Heart left ventricle (tissue), 16 donors: ENCODE measurements around the gene SLC43A2. TPM values are rescaled to one million over a fixed set of nuclear protein-coding genes. Genes with fewer than 3 reads are reported as not detected.
"Not testable (repeated sequence)": the region's sequence is repeated elsewhere in the genome, so short reads cannot be mapped to it uniquely, and the experiment has no call there.

Experiments
- ATAC-seq, 4 donors: fragments of 200-7000 bp; cut with Tn5 transposase; one replicate each; pipeline ENCODE4 v1.9.1; 2020 to 2022; ENCODE audit warnings: moderate library complexity in 4 of 4, mild to moderate bottlenecking in 3 of 4, moderate number of reproducible peaks in 1 of 4
- DNase-seq, 5 donors: peaks; one replicate each; pipeline ENCODE4 v3.0.0-alpha.2; 2020
- H3K27ac ChIP-seq, 12 donors: fragments of 200-600 bp; sonication (generic) in 4 of 12; one replicate each; pipeline versions ENCODE4 v1.5.0 to v1.8.0; 2016 to 2022; ENCODE audit warnings: mild to moderate bottlenecking in 2 of 12
- H3K27me3 ChIP-seq, 9 donors: fragments of 200-600 bp; sonication (generic) in 2 of 9; one replicate each; pipeline versions ENCODE4 v1.5.1 to v1.8.0; 2016 to 2022; ENCODE audit warnings: mild to moderate bottlenecking in 3 of 9
- H3K36me3 ChIP-seq, 9 donors: fragments of 200-600 bp; sonication (generic) in 2 of 9; one replicate each; pipeline versions ENCODE4 v1.5.0 to v1.8.0; 2018 to 2022; ENCODE audit warnings: mild to moderate bottlenecking in 2 of 9
- H3K4me1 ChIP-seq, 12 donors: fragments of 200-600 bp; sonication (generic) in 4 of 12; one replicate each; pipeline versions ENCODE4 v1.5.0 to v1.8.0; 2016 to 2022; ENCODE audit warnings: mild to moderate bottlenecking in 3 of 12
- H3K4me3 ChIP-seq, 12 donors: fragments of 200-600 bp; sonication (generic) in 4 of 12; one replicate each; pipeline versions ENCODE4 v1.5.0 to v1.8.0; 2017 to 2022; ENCODE audit warnings: mild to moderate bottlenecking in 9 of 12, moderate library complexity in 4 of 12
- H3K9me3 ChIP-seq, 12 donors: fragments of 200-600 bp; sonication (generic) in 4 of 12; one replicate each; pipeline versions ENCODE4 v1.5.0 to v1.8.0; 2016 to 2022; ENCODE audit warnings: mild to moderate bottlenecking in 1 of 12
- POLR2A ChIP-seq, 2 donors: fragments of 450-650 bp; IDR thresholded peaks; one replicate each; pipeline ENCODE4 v1.6.1; 2017; ENCODE audit warnings: antibody characterized with exemption in 2 of 2, mild to moderate bottlenecking in 2 of 2, moderate library complexity in 2 of 2
- WGBS, 4 donors: extraction: QIAGEN DNeasy Blood & Tissue Kit in 2 of 4; methylation state at CpG; one replicate each; pipeline versions ENCODE4 v1.1.5 to v1.1.7; 2013 to 2018; 5-methylcytosine and 5-hydroxymethylcytosine counted together
- intact Hi-C, 10 donors: fragments of 100-400 bp; cut with DNase I; formaldehyde crosslinking; loops; one replicate each; pipeline versions ENCODE4 v1.11.1 to v1.14.2; 2022
- long read RNA-seq, 3 donors: library from polyadenylated mRNA; unstranded; transcript quantifications; one replicate each; pipeline ENCODE4 v2.0.0, GENCODE V29; 2020 to 2021
- polyA plus RNA-seq, 2 donors: library from polyadenylated mRNA; stranded (reverse); fragments of 200-250 nt; gene quantifications; one replicate each; pipeline ENCODE4 v1.2.3, GENCODE V29; 2013
- total RNA-seq, 9 donors: library from RNA; depleted of rRNA in 2 of 9; stranded (reverse); fragments of >200 nt in 2 of 9; fragmentation: NEBNext Ultra II Directional in 3 of 9; extraction: Animal tissue kit (Norgen Biotek cat#: 25700) in 3 of 9; gene quantifications; one replicate each; pipeline versions ENCODE4 v1.1.0 to v1.2.4, GENCODE V29; 2016 to 2023
- TF ChIP-seq, protein P1 (sequence below), 12 donors: fragments of 200-600 bp; sonication (generic) in 4 of 12; IDR thresholded peaks; one replicate each; pipeline versions ENCODE4 v1.5.0 to v1.8.0; 2018 to 2022; ENCODE audit warnings: antibody characterized with exemption in 12 of 12, mild to moderate bottlenecking in 5 of 12
- donor health status: ischemic (EF 13 %, LVEDD 7.1; RV severe dilation, severe dysfunction).
- donor health status: healthy with polysubstance abuse.
- donor health status: DM: no; HTN: yes; CAD: no.
- donor health status: DM: no; HTN: no; CAD: no.
- donor health status: ischemic (EF 25% LVEDD 6.9; RV normal size, moderate dysfunction).
- donor health status: ischemic (EF 25% LVEDD 5.7; RV mildly dilated, moderate dysfunction).
- donor health status: healthy.
- donor health status: DM: yes; HTN: yes; CAD: no.
- donor health status: ischemic (EF 35%, LVEDD 5.7; RV mildly dilated, moderate dysfunction).
- donor health status: nonischemic (EF 11% LVEDD 7.7; RV severe dilation, severe dysfunction).
- donor health status: DM: yes; HTN: yes; CAD: no.
- donor health status: PGD.
- donor health status: ischemic (EF 29% LVEDD 5.4; RV normal size, mild dysfunction).
- donor health status: nonischemic (EF 23%, LVEDD 6.1; RV moderate dilation, normal function).

SLC43A2 gene
- total RNA-seq (10 to 100 TPM in 3 of 9 donors, 1 to 10 TPM in 6; 4.1 to 29.1 (median 7.1) TPM), polyA plus RNA-seq (1 to 10 TPM; 1.4 to 6.8 TPM)
- long read RNA-seq, donor 1, partial matches to known transcripts, result 2 of 5 reads
- long read RNA-seq, donor 1, other reads (novel, unspliced or antisense), result 3 of 5 reads
- long read RNA-seq, donor 2, full-length matches to known transcripts, result 6 of 8 reads
- long read RNA-seq, donor 2, partial matches to known transcripts, result 0 of 8 reads
- long read RNA-seq, donor 2, other reads (novel, unspliced or antisense), result 2 of 8 reads
- long read RNA-seq, donor 3, full-length matches to known transcripts, result 1 of 4 reads
- long read RNA-seq, donor 3, partial matches to known transcripts, result 1 of 4 reads
- long read RNA-seq, donor 3, other reads (novel, unspliced or antisense), result 2 of 4 reads

DNA sequence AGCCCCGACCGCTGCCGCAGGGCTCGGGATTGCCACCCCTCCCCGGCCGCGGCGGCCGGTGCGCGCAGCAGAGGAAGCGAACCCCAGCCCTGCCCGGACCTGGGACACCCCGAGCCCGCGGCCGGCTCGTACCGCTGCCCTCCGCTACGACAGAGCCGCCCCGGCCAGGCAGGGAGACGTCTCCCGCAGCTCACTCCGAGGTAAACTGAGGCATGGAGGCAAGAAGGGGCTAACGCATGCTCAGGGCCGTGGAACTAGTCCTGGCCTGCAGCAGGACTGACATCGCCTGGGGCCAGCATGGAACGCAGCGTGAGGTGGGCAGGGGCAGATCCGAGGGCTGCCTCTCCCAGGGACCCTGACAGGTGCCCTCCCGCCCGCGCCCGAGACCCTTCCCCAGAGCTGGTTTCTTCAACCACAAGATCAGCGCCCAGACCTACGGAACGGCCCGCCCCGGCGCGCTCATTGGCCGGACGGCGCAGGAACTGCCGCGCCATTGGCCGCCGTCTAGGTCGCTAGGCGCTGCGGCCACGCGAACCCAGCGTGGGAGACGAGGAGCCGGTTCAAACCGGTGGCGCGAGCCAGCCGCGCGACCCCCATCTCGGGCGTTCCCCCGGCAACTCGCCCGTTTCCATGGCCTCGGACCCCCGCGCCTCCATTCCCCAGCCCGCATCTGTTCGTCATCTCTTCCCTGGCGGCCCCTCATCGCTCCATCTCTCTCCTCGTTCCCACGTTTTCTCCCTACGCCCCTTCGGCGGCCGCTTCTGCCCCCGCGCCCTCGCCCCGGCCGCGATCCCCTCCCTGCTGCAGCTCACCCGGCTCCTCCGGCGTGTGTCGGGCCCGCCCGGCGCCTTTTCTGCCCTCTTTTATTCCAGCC is at the start of gene SLC43A2:
SLC43A2 (minus strand) TSS at position 853 of the 874 bp plus-strand sequence. CDS start 960 bp downstream, outside the sequence.
- WGBS, 4 donors, result 0 to 1% (median 1%) methylated on average over 74 to 95 of the region's 95 CpGs
- no peak for TF ChIP-seq POLR2A (IDR thresholded peaks at IDR 0.05)
- TF ChIP-seq, protein P1, sequence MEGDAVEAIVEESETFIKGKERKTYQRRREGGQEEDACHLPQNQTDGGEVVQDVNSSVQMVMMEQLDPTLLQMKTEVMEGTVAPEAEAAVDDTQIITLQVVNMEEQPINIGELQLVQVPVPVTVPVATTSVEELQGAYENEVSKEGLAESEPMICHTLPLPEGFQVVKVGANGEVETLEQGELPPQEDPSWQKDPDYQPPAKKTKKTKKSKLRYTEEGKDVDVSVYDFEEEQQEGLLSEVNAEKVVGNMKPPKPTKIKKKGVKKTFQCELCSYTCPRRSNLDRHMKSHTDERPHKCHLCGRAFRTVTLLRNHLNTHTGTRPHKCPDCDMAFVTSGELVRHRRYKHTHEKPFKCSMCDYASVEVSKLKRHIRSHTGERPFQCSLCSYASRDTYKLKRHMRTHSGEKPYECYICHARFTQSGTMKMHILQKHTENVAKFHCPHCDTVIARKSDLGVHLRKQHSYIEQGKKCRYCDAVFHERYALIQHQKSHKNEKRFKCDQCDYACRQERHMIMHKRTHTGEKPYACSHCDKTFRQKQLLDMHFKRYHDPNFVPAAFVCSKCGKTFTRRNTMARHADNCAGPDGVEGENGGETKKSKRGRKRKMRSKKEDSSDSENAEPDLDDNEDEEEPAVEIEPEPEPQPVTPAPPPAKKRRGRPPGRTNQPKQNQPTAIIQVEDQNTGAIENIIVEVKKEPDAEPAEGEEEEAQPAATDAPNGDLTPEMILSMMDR (IDR thresholded peaks at IDR 0.05), result no peak
- H3K27me3 ChIP-seq, result no peaks in the 10 kb centered on the region
- DNase-seq, result peak; percentile 83 to 91 (median 87)
- H3K36me3 ChIP-seq, result peaks cover 0 to 11% (median 0%) of the 10 kb centered on the region in 9 donors
- peak within 1 kb of the TSS; percentile 32 to 96 (median 80) for H3K4me3 ChIP-seq
- ATAC-seq, result peak; percentile 74 to 89 (median 88)
- peaks cover 0 to 56% (median 14%) of the 10 kb centered on the region in 12 donors for H3K4me1 ChIP-seq
- peak within 1 kb of the TSS; percentile 80 to 97 (median 92) for H3K27ac ChIP-seq
- no peaks in the 10 kb centered on the region for H3K9me3 ChIP-seq
- intact Hi-C loops, result loop anchor here in 7 of 10 donors (1.0 to 10.0 kb wide), 9 partner anchors 15 to 361 kb away; partner anchors contain the start of genes BHLHA9 (in 1 of the 7), SCARF1 (in 1 of the 7) and TRARG1 (in 1 of the 7)

DNA sequence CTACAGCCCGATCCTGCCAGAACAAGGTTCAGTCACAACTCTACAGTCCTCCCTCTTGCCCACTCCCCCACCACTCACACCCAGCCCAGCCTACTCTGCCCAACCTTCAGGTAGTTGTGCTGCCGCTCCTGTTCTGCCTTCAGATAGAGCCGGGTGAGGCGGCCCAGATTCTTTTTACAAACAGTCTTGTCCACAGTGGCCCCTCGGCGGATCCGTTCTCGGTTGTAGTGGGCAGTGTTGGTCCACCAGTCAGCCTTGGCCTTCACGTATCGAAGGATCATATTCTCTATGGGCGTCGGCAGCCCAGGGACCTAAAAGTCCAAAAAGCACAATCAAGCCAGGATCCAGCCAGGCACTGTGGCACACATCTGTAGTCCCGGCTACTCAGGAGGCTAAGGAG is 47.8 kb upstream of the SLC43A2 start:
- 92 to 97% (median 95%) methylated on average over 13 of the region's 13 CpGs for WGBS, 4 donors
- TF ChIP-seq, protein P1 (IDR thresholded peaks at IDR 0.05), result no peak
- no peak for TF ChIP-seq POLR2A (IDR thresholded peaks at IDR 0.05)
- no peak for ATAC-seq
- no peak overlapping the region for H3K4me3 ChIP-seq
- intact Hi-C loops, result loop anchor here in 4 of 10 donors (5.0 to 10.0 kb wide), 4 partner anchors 36 to 358 kb away; partner anchors contain the start of genes DPH1 (in 1 of the 4) and TLCD2 (in 1 of the 4)
- DNase-seq, result no peak
- H3K4me1 ChIP-seq, result no peaks in the 10 kb centered on the region
- no peak overlapping the region for H3K27ac ChIP-seq
- H3K27me3 ChIP-seq, result no peaks in the 10 kb centered on the region
- H3K36me3 ChIP-seq, result peaks cover 12 to 100% (median 100%) of the 10 kb centered on the region in 9 donors
- no peaks in the 10 kb centered on the region for H3K9me3 ChIP-seq

DNA sequence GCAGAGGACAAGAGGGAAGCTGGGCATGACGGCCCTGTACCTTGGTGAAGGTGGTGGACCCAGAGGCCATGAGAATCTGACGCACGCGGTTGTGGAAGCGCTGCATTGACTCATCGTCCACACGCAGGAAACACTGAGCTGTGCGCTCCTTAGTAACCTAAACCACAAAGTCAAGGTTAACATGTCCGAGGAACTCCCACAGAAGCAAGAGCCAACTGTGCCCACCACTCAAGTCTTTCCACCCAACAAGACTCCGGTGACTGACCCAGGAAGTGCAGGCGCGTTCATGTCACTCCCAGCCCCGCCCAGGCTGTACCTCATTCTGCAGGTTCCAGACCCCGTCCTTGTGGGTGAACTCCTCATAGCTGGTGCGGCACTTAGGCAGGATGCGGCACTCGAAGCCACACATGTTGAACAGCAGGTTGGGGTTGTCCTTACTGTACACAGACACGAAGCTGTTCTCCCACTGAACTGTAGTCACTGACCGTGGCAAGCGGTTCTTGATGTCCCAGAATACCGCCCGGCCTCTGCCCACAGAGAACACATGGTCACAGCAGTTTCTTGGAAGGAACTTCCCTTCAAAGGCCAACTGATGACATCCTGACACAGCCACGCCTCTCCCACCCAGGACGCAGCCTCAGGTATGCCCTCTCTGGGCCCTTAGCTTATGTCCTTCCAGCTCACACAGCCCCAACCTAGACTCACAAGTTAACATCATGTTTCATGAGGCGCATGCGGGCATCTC is 44.6 kb upstream of the SLC43A2 start:
- Histone ChIP-seq H3K36me3 (peaks cover 8 to 100% (median 96%) of the 10 kb centered on the region in 9 donors), H3K27ac (no peak overlapping the region), H3K27me3 (no peaks in the 10 kb centered on the region), H3K4me1 (peaks cover 3 to 19% (median 13%) of the 10 kb centered on the region in 12 donors), H3K4me3 (no peak overlapping the region), H3K9me3 (no peaks in the 10 kb centered on the region)
- 90 to 92% (median 91%) methylated on average over 26 of the region's 26 CpGs for WGBS, 4 donors
- TF ChIP-seq POLR2A (IDR thresholded peaks at IDR 0.05), result no peak
- TF ChIP-seq, protein P1 (IDR thresholded peaks at IDR 0.05), result no peak
- intact Hi-C loops, result loop anchor here in 5 of 10 donors (5.0 to 10.0 kb wide), 5 partner anchors 34 to 362 kb away; partner anchors contain the start of genes DPH1 (in 1 of the 5) and TLCD2 (in 1 of the 5)
- ATAC-seq (no peak), DNase-seq (no peak)

DNA sequence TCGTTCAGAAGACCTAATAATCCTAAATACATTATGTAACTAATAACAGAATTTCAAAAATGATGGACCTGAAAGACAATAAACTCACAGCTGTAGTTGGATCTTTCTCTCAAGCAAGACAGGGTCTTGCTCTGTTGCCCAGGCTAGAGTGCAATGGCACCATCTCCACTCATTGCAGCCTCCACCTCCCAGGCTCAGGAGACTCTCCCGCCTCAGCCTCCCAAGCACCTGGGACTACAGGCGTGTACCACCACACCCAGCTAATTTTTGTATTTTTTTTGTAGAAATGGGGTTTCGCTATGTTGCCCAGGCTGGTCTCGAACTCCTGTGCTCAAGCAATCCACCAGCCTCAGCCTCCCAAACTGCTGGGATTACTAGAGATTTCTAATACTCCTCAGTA is 35.3 kb upstream of the SLC43A2 start:
- H3K9me3 ChIP-seq, H3K27ac ChIP-seq, H3K27me3 ChIP-seq, ATAC-seq, H3K4me1 ChIP-seq, DNase-seq, H3K4me3 ChIP-seq: not testable (repeated sequence)
- H3K36me3 ChIP-seq, result peaks cover 10 to 100% (median 99%) of the 10 kb centered on the region in 9 donors
- intact Hi-C loops, result loop anchor here in 2 of 10 donors (10.0 kb wide), 2 partner anchors 121 to 201 kb away; no protein-coding TSS in a partner anchor
- 84 to 91% (median 88%) methylated on average over 5 of the region's 5 CpGs for WGBS, 4 donors
